RCC 7860 (cell line): ENCODE data around the gene MSX2.

Experiments used
- DNase-seq: peaks from one replicate; pipeline ENCODE4 v3.0.0-alpha.2; 2015; ENCODE audit warnings: low spot score
- FAIRE-seq: peaks from 2 replicates; lab custom pipeline; 2012; peaks lifted over from hg19 to GRCh38; lab: Jason Lieb, UNC

MSX2 gene

GRCh38 chr5:174765540-174765939 is 41.2 kb downstream of the MSX2 start:
- FAIRE-seq = no peak

DNA sequence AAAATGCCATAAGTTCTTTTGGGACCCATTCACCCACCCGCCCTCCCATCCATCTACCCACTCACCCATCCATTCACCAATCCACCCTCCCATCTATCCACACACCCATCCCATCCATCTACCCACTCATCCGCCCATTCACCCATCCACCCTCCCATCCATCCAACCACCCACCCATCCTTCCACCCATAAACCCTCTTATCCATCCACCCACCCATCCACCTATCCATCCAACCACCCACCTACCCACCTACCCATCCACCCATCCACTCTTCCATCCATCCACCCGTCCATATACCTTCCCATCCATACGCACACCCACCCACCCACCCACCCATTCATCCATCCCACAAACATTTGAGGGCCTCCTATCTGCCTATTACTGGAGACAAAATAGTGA is 43.3 kb downstream of the MSX2 start:
- DNase-seq = no peak
- no peak for FAIRE-seq

More at GRCh38 chr5:174765540-174765939, 41.2 kb downstream of the MSX2 start:
- DNase-seq = no peak

DNA sequence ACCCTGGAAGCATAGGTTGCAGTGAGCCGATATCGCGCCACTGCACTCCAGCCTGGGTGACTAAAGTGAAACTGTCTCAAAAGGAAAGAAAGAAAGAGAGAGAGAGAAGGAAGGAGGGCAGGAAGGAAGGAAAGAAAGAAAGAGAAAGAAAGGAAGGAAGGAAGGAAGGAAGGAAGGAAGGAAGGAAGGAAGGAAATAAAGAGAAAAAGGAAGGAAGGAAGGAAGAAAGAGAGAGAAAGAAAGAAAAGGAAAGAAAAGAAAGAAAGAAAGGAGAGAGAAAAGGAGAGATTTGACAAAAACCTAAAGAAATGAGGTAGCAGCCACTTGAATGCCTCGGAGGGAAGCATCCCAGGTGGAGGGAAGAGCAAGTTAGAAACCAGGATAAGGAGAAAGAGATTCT is 44.6 kb downstream of the MSX2 start:
- no peak for FAIRE-seq
- DNase-seq = no peak

GRCh38 chr5:174773371-174773770 is 49.0 kb downstream of the MSX2 start:
- no peak for DNase-seq
- FAIRE-seq = no peak

- no peak for FAIRE-seq
- no peak for DNase-seq
These were observed 50.7 kb downstream of the MSX2 start for GRCh38 chr5:174775081-174775480.

DNA sequence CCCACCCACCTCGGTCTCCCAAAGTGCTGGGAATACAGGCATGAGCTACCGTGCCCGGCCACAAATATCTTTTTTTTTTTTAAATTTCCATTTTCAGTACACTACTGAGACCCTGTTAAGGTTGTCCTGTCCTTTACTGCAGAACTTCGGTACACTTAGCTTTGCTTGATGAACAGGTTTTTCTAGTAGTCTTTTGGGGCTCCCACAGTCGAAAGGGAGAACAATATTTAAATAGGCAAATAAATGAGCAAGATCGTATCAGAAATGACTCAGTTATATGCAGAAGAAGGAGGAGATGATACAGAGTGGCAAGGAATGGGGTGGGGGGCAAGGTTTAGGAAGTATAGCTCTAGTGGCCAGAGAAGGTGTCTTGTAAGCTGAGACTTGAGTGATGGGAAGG is 52.7 kb downstream of the MSX2 start:
- no peak for DNase-seq
- no peak for FAIRE-seq

- FAIRE-seq = no peak
These were observed 53.2 kb downstream of the MSX2 start for GRCh38 chr5:174777583-174777982.

More at GRCh38 chr5:174777583-174777982, 53.2 kb downstream of the MSX2 start:
- DNase-seq = no peak
